A549 (cell line): ENCODE results near the gene MAL. TPM values are rescaled to one million over a fixed set of nuclear protein-coding genes. Genes with fewer than 3 reads are reported as not detected.

ENCODE experiments used
- ATAC-seq, 2 experiments: fragments of 200-7000 bp in 1 of 2; fragments of >200 bp in 1 of 2; cut with Nextera tagmentation in 1 of 2; cut with Tn5 transposase in 1 of 2; 3 replicates each; pipeline versions ENCODE4 v1.8.0 to v1.9.1; 2018 to 2020; ENCODE audit warnings: mild to moderate bottlenecking in 1 of 2, moderate library complexity in 1 of 2
- CTCF ChIA-PET: fragments of 300-600 bp; sonication (Branson Sonifier 250); formaldehyde crosslinking; extraction: SDS; loops from one replicate; lab custom pipeline; 2021; ENCODE audit warnings: antibody characterized with exemption, inconsistent platforms; lab: Yijun Ruan, JAX
- POLR2A ChIA-PET: fragments of 350-600 bp; formaldehyde crosslinking; extraction: SDS; loops from one replicate; lab custom pipeline; 2021; ENCODE audit warnings: antibody characterized with exemption, inconsistent platforms; lab: Yijun Ruan, JAX
- DNase-seq, 2 experiments: peaks; one replicate each; pipeline versions ENCODE4 v3.0.0 to v3.0.0-alpha.2; 2011 to 2016; ENCODE audit warnings: low read depth in 1 of 2, low spot score in 1 of 2
- FAIRE-seq: peaks from 2 replicates; lab custom pipeline; 2011; peaks lifted over from hg19 to GRCh38; lab: Jason Lieb, UNC
- H3K27ac ChIP-seq, 2 experiments: fragments of >200 bp; sonication (Bioruptor Twin); formaldehyde crosslinking; 3 replicates each; pipeline ENCODE4 v1.5.1; 2016 to 2017
- H3K4me1 ChIP-seq: fragments of >200 bp; sonication (Bioruptor Twin); formaldehyde crosslinking; 3 replicates; pipeline ENCODE4 v1.6.1; 2016
- H3K4me2 ChIP-seq: fragments of >200 bp; sonication (Bioruptor Twin); formaldehyde crosslinking; 3 replicates; pipeline ENCODE4 v1.6.1; 2016
- H3K4me3 ChIP-seq: fragments of >200 bp; sonication (Bioruptor Twin); formaldehyde crosslinking; 3 replicates; pipeline ENCODE4 v1.5.1; 2016
- H3K9me3 ChIP-seq: fragments of >200 bp; sonication (Bioruptor Twin); formaldehyde crosslinking; 3 replicates; pipeline ENCODE4 v1.6.1; 2016
- BCL3 ChIP-seq: fragments of >200 bp; sonication (Bioruptor Twin); formaldehyde crosslinking; IDR thresholded peaks from 3 replicates; pipeline ENCODE4 v1.6.1; 2016
- BHLHE40 ChIP-seq: IDR thresholded peaks from 2 replicates; pipeline ENCODE4 v1.6.1; 2012; ENCODE audit warnings: low read depth, low read length, inconsistent platforms
- CBX2 ChIP-seq: fragments of 200-600 bp; sonication (generic); IDR thresholded peaks from 2 replicates; pipeline ENCODE4 v1.6.1; 2016; ENCODE audit warnings: low read depth, mild to moderate bottlenecking, borderline replicate concordance
- CBX8 ChIP-seq: fragments of 200-600 bp; sonication (generic); IDR thresholded peaks from 2 replicates; pipeline ENCODE4 v1.6.1; 2016
- CHD2 ChIP-seq: fragments of 150-350 bp; IDR thresholded peaks from 2 replicates; pipeline ENCODE4 v1.6.1; 2014; ENCODE audit warnings: low read length; ENCODE audit not compliant: partially characterized antibody
- ESRRA ChIP-seq: fragments of 150-350 bp; IDR thresholded peaks from 2 replicates; pipeline ENCODE4 v1.6.1; 2014; ENCODE audit warnings: mild to moderate bottlenecking, low read length, borderline replicate concordance
- HDAC2 ChIP-seq: fragments of 200-600 bp; sonication (generic); IDR thresholded peaks from 2 replicates; pipeline ENCODE4 v1.6.1; 2016
- HMGXB4 ChIP-seq: fragments of 250-450 bp; sonication (Bioruptor Pico); IDR thresholded peaks from 2 replicates; pipeline ENCODE4 v1.5.0; 2021; ENCODE audit warnings: mild to moderate bottlenecking, moderate library complexity, borderline replicate concordance
- HOXB5 ChIP-seq: fragments of 250-450 bp; sonication (Bioruptor Pico); IDR thresholded peaks from 2 replicates; pipeline ENCODE4 v1.5.0; 2020; ENCODE audit warnings: mild to moderate bottlenecking, moderate library complexity
- JUN ChIP-seq, 2 experiments: fragments of >200 bp; sonication (Bioruptor Twin); formaldehyde crosslinking; IDR thresholded peaks; 2 replicates in 1 of 2; 3 replicates in 1 of 2; pipeline ENCODE4 v1.6.1; 2016 to 2017
- KDM5A ChIP-seq: fragments of 200-600 bp; sonication (generic); IDR thresholded peaks from 2 replicates; pipeline ENCODE4 v1.6.1; 2016; ENCODE audit warnings: antibody characterized with exemption, mild to moderate bottlenecking
- PBX3 ChIP-seq: IDR thresholded peaks from 2 replicates; pipeline ENCODE4 v1.6.1; 2012
- RAD21 ChIP-seq, 2 experiments: fragments of >200 bp in 1 of 2; sonication (Bioruptor Twin) in 1 of 2; formaldehyde crosslinking in 1 of 2; IDR thresholded peaks in 1 of 2; conservative IDR thresholded peaks in 1 of 2; 2 replicates in 1 of 2; 3 replicates in 1 of 2; pipeline ENCODE4 v1.6.1; 2012 to 2018; ENCODE audit warnings: inconsistent platforms in 1 of 2
- RCOR1 ChIP-seq: fragments of 150-350 bp; IDR thresholded peaks from 2 replicates; pipeline ENCODE4 v1.6.1; 2014; ENCODE audit warnings: antibody characterized with exemption, low read length, low read depth
- RNF2 ChIP-seq: fragments of 200-600 bp; sonication (generic); IDR thresholded peaks from 2 replicates; pipeline ENCODE4 v1.6.1; 2016; ENCODE audit warnings: low read depth, mild to moderate bottlenecking, antibody characterized with exemption, moderate library complexity, borderline replicate concordance
- SMC3 ChIP-seq: fragments of >200 bp; sonication (Bioruptor Twin); formaldehyde crosslinking; IDR thresholded peaks from 3 replicates; pipeline ENCODE4 v1.6.1; 2018; ENCODE audit warnings: inconsistent platforms
- TFCP2L1 ChIP-seq: fragments of 250-450 bp; sonication (Bioruptor Pico); IDR thresholded peaks from 2 replicates; pipeline ENCODE4 v1.5.0; 2021; ENCODE audit warnings: mild to moderate bottlenecking
- WGBS: methylation state at CpG from one replicate; pipeline ENCODE4 v1.1.6; 2017; ENCODE audit errors: missing lambda C conversion rate; 5-methylcytosine and 5-hydroxymethylcytosine counted together
- polyA minus RNA-seq: library from RNA; depleted of rRNA, polyadenylated mRNA; stranded (reverse); fragments of >200 nt; gene quantifications from 2 replicates; pipeline ENCODE4 v1.2.3, GENCODE V29; 2011; rRNA and poly(A)+ RNA removed
- polyA plus RNA-seq, 4 experiments: library from polyadenylated mRNA; depleted of rRNA in 3 of 4; stranded (reverse); fragments of >200 nt; fragmentation: RNase III in 1 of 4; extraction: RNeasy Plus Mini Kit Qiagen cat#74134 plus additional on column Dnase treatment in 1 of 4; gene quantifications; 2 replicates in 3 of 4; 3 replicates in 1 of 4; pipeline ENCODE4 v1.2.3, GENCODE V29; 2011 to 2017

The MAL gene
- polyA plus RNA-seq (2011; rRNA removed) (0.08 TPM in 1 of 2 replicates, not detected in the other), polyA plus RNA-seq (2017; fragmentation: RNase III; extraction: RNeasy Plus Mini Kit Qiagen cat#74134 plus additional on column Dnase treatment) (not detected in 3 replicates), polyA minus RNA-seq (not detected in 2 replicates)
- polyA plus RNA-seq (2012; cell fraction: cytosol; rRNA removed) = not detected in 2 replicates
- polyA plus RNA-seq (2012; cell fraction: nucleus; rRNA removed) = not detected in 2 replicates

GRCh38 chr2:95025406-95026319 lies at the start of gene MAL:
MAL (plus strand) TSS chr2:95025708; CDS start chr2:95025793, 85 bp downstream.
- peak within 1 kb of the TSS; percentile 84 for H3K4me2 ChIP-seq
- 9% methylated on average over 36 of the region's 81 CpGs for WGBS
- H3K9me3 ChIP-seq = no peaks in the 10 kb centered on the region
- ChIA-PET CTCF (interaction anchor here (0.5 to 3.8 kb wide), 4 partner anchors 13 to 54 kb away, joined by 3 to 26 read pairs (median 5); no protein-coding TSS in a partner anchor), POLR2A (no interaction called here)
- DNase-seq (peak in 1 of 2 experiments; percentile 41), ATAC-seq (peak; percentile 36 to 74; a peak in 3 of 6 replicates), FAIRE-seq (no peak)
- peak within 1 kb of the TSS; percentile 49 for H3K4me3 ChIP-seq
- H3K4me1 ChIP-seq = 0 out of 3 replicates have a peak, but pooled peaks cover 3% of the 10 kb centered on the region
- no peak within 1 kb of the TSS for H3K27ac ChIP-seq
- TF ChIP-seq CHD2 = no peak
- no peak for TF ChIP-seq ESRRA
- peak; percentile 74; the same call in 1 of the 2 replicates for TF ChIP-seq RNF2
- no peak for TF ChIP-seq TFCP2L1 (CRISPR knock-in tag)
- no peak for TF ChIP-seq CBX2
- TF ChIP-seq HOXB5 (CRISPR knock-in tag) = no peak
- peak; percentile 66; the same call in 1 of the 2 replicates for TF ChIP-seq CBX8
- peak; percentile 61 for TF ChIP-seq HDAC2

GRCh38 chr2:94977826-94978225 lies 47.7 kb upstream of the MAL start:
- H3K4me3 ChIP-seq = no peak overlapping the region
- ATAC-seq (no peak), FAIRE-seq (no peak), DNase-seq (no peak)
- no peaks in the 10 kb centered on the region for H3K9me3 ChIP-seq
- TF ChIP-seq RAD21 (conservative IDR thresholded peaks at IDR 0.05 in 1 of 2, IDR thresholded peaks at IDR 0.05 in 1 of 2) = no peak
- no peak for TF ChIP-seq CBX2
- TF ChIP-seq HMGXB4 = no peak
- no peak for TF ChIP-seq KDM5A
- TF ChIP-seq BHLHE40 = no peak
- TF ChIP-seq BCL3 = no peak
- no peak for TF ChIP-seq RCOR1
- no peak for TF ChIP-seq JUN (IDR thresholded peaks at IDR 0.05)
- no peak for TF ChIP-seq PBX3
- TF ChIP-seq CBX8 = no peak
- no peak for TF ChIP-seq SMC3
- H3K4me1 ChIP-seq = no peaks in the 10 kb centered on the region
- H3K27ac ChIP-seq = no peak overlapping the region
- ChIA-PET POLR2A (no interaction called here), CTCF (interaction anchor here (1.2 to 1.5 kb wide), 2 partner anchors 21 kb away, joined by 3 read pairs; no protein-coding TSS in a partner anchor)
- no peak overlapping the region for H3K4me2 ChIP-seq
- 40% methylated on average over 4 of the region's 4 CpGs for WGBS
